Keratinocyte (primary cell): ENCODE results near the gene HS3ST2.

Source experiments
- EZH2 ChIP-seq: IDR thresholded peaks from one replicate; pipeline ENCODE4 v1.6.1; 2012; ENCODE audit warnings: inconsistent platforms, mild to moderate bottlenecking, low read length, moderate library complexity
- TF ChIP-seq, protein P1 (sequence below), 3 experiments: IDR thresholded peaks in 1 of 3; conservative IDR thresholded peaks in 1 of 3; optimal IDR thresholded peaks in 1 of 3; 2 replicates in 2 of 3; 3 replicates in 1 of 3; pipeline versions ENCODE3 to v1.5.1; 2011; ENCODE audit warnings: low read length in 3 of 3, mild to moderate bottlenecking in 3 of 3, moderate library complexity in 2 of 3, control low read depth in 1 of 3, inconsistent platforms in 1 of 3; ENCODE audit not compliant: insufficient read depth in 2 of 3; ENCODE audit errors: extremely low read depth in 1 of 3

DNA sequence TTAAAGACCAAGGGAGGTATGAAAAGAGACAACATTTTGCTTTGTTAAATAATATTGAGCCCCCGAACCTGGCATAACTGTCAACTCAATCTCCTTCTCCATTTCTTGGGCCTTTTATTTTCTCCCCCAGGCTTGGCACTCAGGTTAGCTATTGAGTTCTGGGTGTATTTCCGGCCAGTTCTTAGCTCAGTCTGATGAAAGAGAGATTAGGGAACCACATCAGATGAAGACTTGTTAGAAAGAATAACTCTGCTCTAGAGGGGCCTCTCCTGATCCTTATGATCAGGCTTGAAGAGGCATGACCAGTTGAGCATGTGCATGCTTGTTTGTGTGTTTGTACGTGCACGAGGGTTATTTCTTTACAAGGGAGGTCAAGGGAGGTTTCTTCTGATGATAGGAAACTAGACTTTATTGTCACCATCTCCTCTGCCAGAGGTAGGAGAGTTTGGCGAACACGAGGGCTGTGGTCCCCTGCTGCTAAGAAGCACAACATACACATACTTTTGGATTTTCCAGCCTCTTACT, 29.2 kb upstream of the HS3ST2 start:
- TF ChIP-seq, protein P1, sequence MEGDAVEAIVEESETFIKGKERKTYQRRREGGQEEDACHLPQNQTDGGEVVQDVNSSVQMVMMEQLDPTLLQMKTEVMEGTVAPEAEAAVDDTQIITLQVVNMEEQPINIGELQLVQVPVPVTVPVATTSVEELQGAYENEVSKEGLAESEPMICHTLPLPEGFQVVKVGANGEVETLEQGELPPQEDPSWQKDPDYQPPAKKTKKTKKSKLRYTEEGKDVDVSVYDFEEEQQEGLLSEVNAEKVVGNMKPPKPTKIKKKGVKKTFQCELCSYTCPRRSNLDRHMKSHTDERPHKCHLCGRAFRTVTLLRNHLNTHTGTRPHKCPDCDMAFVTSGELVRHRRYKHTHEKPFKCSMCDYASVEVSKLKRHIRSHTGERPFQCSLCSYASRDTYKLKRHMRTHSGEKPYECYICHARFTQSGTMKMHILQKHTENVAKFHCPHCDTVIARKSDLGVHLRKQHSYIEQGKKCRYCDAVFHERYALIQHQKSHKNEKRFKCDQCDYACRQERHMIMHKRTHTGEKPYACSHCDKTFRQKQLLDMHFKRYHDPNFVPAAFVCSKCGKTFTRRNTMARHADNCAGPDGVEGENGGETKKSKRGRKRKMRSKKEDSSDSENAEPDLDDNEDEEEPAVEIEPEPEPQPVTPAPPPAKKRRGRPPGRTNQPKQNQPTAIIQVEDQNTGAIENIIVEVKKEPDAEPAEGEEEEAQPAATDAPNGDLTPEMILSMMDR (optimal IDR thresholded peaks at IDR 0.05 in 1 of 3, IDR thresholded peaks at IDR 0.05 in 1 of 3, conservative IDR thresholded peaks at IDR 0.05 in 1 of 3; ENCODE audit: extremely low read depth in 1 of 3, insufficient read depth in 2 of 3, low read length in 3 of 3) = no peak
- no peak for TF ChIP-seq EZH2
